HepG2 (cell line): ENCODE results near the gene CAPN15. TPM values are rescaled to one million over a fixed set of nuclear protein-coding genes. Genes with fewer than 3 reads are reported as not detected.

Source experiments
- AGO2 ChIP-seq: fragments of 200-400 bp; formaldehyde crosslinking; optimal IDR thresholded peaks from 2 replicates; pipeline ENCODE3; 2017; ENCODE audit warnings: mild to moderate bottlenecking, low read depth, low read length, moderate library complexity
- BCL6 ChIP-seq: IDR thresholded peaks from 2 replicates; pipeline ENCODE4 v1.6.1; 2016; ENCODE audit warnings: missing genetic modification reagents, missing compliant biosample characterization
- DZIP1 ChIP-seq: sonication (generic); formaldehyde crosslinking; IDR thresholded peaks from 2 replicates; pipeline ENCODE4 v1.5.0; 2020; ENCODE audit warnings: mild to moderate bottlenecking, missing genetic modification reagents
- E2F1 ChIP-seq: sonication (generic); formaldehyde crosslinking; IDR thresholded peaks from 2 replicates; pipeline ENCODE4 v1.5.0; 2020; ENCODE audit warnings: missing genetic modification reagents
- HDAC2 ChIP-seq: sonication (generic); formaldehyde crosslinking; IDR thresholded peaks from 2 replicates; pipeline ENCODE4 v1.4.0; 2020; ENCODE audit warnings: missing genetic modification reagents
- HES4 ChIP-seq: sonication (generic); formaldehyde crosslinking; IDR thresholded peaks from 2 replicates; pipeline ENCODE4 v1.9.0; 2021; ENCODE audit warnings: mild to moderate bottlenecking, missing genetic modification reagents, borderline replicate concordance
- KLF13 ChIP-seq: sonication (generic); formaldehyde crosslinking; IDR thresholded peaks from 2 replicates; pipeline ENCODE4 v1.4.0; 2020; ENCODE audit warnings: mild to moderate bottlenecking, missing genetic modification reagents
- MAX ChIP-seq: IDR thresholded peaks from 2 replicates; pipeline ENCODE4 v1.6.1; 2012; ENCODE audit warnings: inconsistent platforms
- MLLT10 ChIP-seq: sonication (generic); formaldehyde crosslinking; IDR thresholded peaks from 2 replicates; pipeline ENCODE4 v1.4.0; 2020; ENCODE audit warnings: missing genetic modification reagents
- NCOA5 ChIP-seq: sonication (generic); formaldehyde crosslinking; IDR thresholded peaks from 2 replicates; pipeline ENCODE4 v1.4.0; 2020; ENCODE audit warnings: missing genetic modification reagents
- REST ChIP-seq, 2 experiments: IDR thresholded peaks; 2 replicates each; pipeline ENCODE4 v1.6.1; 2011 to 2012; ENCODE audit warnings: low read length in 2 of 2, borderline replicate concordance in 1 of 2, low read depth in 1 of 2, mild to moderate bottlenecking in 1 of 2, moderate library complexity in 1 of 2
- SP5 ChIP-seq: IDR thresholded peaks from 2 replicates; pipeline ENCODE4 v1.6.1; 2016; ENCODE audit warnings: low read depth, borderline replicate concordance
- TFDP2 ChIP-seq: sonication (generic); formaldehyde crosslinking; IDR thresholded peaks from 2 replicates; pipeline ENCODE4 v1.4.0; 2020; ENCODE audit warnings: missing genetic modification reagents
- THYN1 ChIP-seq: sonication (generic); formaldehyde crosslinking; IDR thresholded peaks from 2 replicates; pipeline ENCODE4 v1.8.1; 2023; ENCODE audit warnings: low read depth, mild to moderate bottlenecking, moderate library complexity, missing genetic modification reagents, borderline replicate concordance
- TRIM24 ChIP-seq: sonication (generic); formaldehyde crosslinking; IDR thresholded peaks from 2 replicates; pipeline ENCODE4 v1.8.0; 2022; ENCODE audit warnings: mild to moderate bottlenecking, missing genetic modification reagents
- ZNF232 ChIP-seq: sonication (generic); formaldehyde crosslinking; IDR thresholded peaks from 2 replicates; pipeline ENCODE4 v1.4.0; 2020; ENCODE audit warnings: missing genetic modification reagents, borderline replicate concordance
- ZNF30 ChIP-seq: sonication (generic); formaldehyde crosslinking; IDR thresholded peaks from 2 replicates; pipeline ENCODE4 v1.5.0; 2020; ENCODE audit warnings: mild to moderate bottlenecking, missing genetic modification reagents
- ZNF331 ChIP-seq: sonication (generic); formaldehyde crosslinking; IDR thresholded peaks from 2 replicates; pipeline ENCODE4 v1.4.0; 2020; ENCODE audit warnings: missing genetic modification reagents
- ZNF639 ChIP-seq: conservative IDR thresholded peaks from 2 replicates; pipeline ENCODE4 v1.6.1; 2018; ENCODE audit warnings: missing genetic modification reagents
- polyA plus RNA-seq, 8 experiments: library from polyadenylated mRNA; depleted of rRNA in 3 of 8; stranded (reverse) in 7 of 8; unstranded in 1 of 8; fragments of >200 nt; fragmentation: Illumina TruSeq in 4 of 8; extraction: Trizol in 4 of 8; gene quantifications; 2 replicates each; pipeline versions ENCODE4 v1.2.1 to v1.2.3, GENCODE V29; 2011 to 2016; ENCODE audit warnings: low read depth in 4 of 8, missing spikeins in 1 of 8, mixed read lengths in 1 of 8; ENCODE audit not compliant: insufficient read depth in 1 of 8
- total RNA-seq, 5 experiments: library from RNA; depleted of rRNA; stranded (reverse); fragments of >200 nt; fragmentation: Illumina TruSeq; extraction: Trizol; gene quantifications; 2 replicates each; pipeline ENCODE4 v1.2.3, GENCODE V29; 2016; ENCODE audit warnings: low read depth in 1 of 5

The CAPN15 gene
- total and polyA plus RNA-seq, 2 of the 13 experiments (the other 11 are each of a cell fraction or from before 2014, with no cell fraction given): 14.9 to 24.5 TPM

- TF ChIP-seq THYN1 (CRISPR knock-in tag) (no peak), KLF13 (CRISPR knock-in tag) (no peak), ZNF232 (no peak), TFDP2 (CRISPR knock-in tag) (no peak; the same call in 1 of the 2 replicates), MLLT10 (CRISPR knock-in tag) (no peak), TRIM24 (CRISPR knock-in tag) (no peak), BCL6 (CRISPR knock-in tag) (peak; percentile 82), NCOA5 (no peak), HDAC2 (CRISPR knock-in tag) (peak; percentile 91), HES4 (peak; percentile 64; the same call in 1 of the 2 replicates), E2F1 (CRISPR knock-in tag) (no peak), ZNF639 (CRISPR knock-in tag) (no peak), REST (IDR thresholded peaks at IDR 0.05; ENCODE audit: borderline replicate concordance in 1 of 2, low read depth in 1 of 2, low read length in 2 of 2) (no peak), AGO2 (no peak), ZNF30 (CRISPR knock-in tag) (no peak), MAX (peak; percentile 78), ZNF331 (CRISPR knock-in tag) (peak; percentile 78; the same call in 1 of the 2 replicates), DZIP1 (CRISPR knock-in tag) (no peak), SP5 (CRISPR knock-in tag) (peak; percentile 53; the same call in 1 of the 2 replicates)
Measured at GRCh38 chr16:558298-559020, 30.9 kb downstream of the CAPN15 start (continued).
